Liver (tissue), 3 donors: ENCODE measurements around the gene KMT2B.

ENCODE experiments used
- CTCF ChIP-seq: fragments of 150-350 bp; IDR thresholded peaks from 2 replicates; pipeline ENCODE4 v1.5.1; 2017; ENCODE audit warnings: improper control_type of control experiment, low read depth, low read length; ENCODE audit not compliant: missing input control
- RAD21 ChIP-seq, 2 donors: IDR thresholded peaks; 2 replicates each; pipeline ENCODE4 v1.6.1; 2016; ENCODE audit warnings: antibody characterized with exemption in 2 of 2, mild to moderate bottlenecking in 2 of 2
- TAF1 ChIP-seq: conservative IDR thresholded peaks from 2 replicates; pipeline ENCODE4 v1.6.1; 2016; ENCODE audit warnings: antibody characterized with exemption, mild to moderate bottlenecking
- YY1 ChIP-seq: IDR thresholded peaks from 2 replicates; pipeline ENCODE4 v1.6.1; 2016; ENCODE audit warnings: antibody characterized with exemption, mild to moderate bottlenecking
- donor health status: healthy.
- donor health status: healthy.

GRCh38 chr19:35738887-35739229, 21.1 kb downstream of the KMT2B start:
- TF ChIP-seq CTCF (no peak), RAD21 (IDR thresholded peaks at IDR 0.05) (no peak), TAF1 (no peak), YY1 (no peak)
